HFFc6 (cell line): Measurements from ENCODE around the gene SLC35E2B. TPM values are rescaled to one million over a fixed set of nuclear protein-coding genes. Genes with fewer than 3 reads are reported as not detected.

Source experiments
- DNase-seq: peaks from one replicate; pipeline ENCODE4 v3.0.0-alpha.2; 2018
- H3K27ac Mint-ChIP-seq: 2 replicates; pipeline ENCODE4 v1.8.0; 2020; ENCODE audit warnings: mild to moderate bottlenecking, mixed read lengths
- H3K27me3 Mint-ChIP-seq: 2 replicates; pipeline ENCODE4 v1.8.0; 2021; ENCODE audit warnings: mild to moderate bottlenecking, moderate library complexity, mixed read lengths; ENCODE audit not compliant: insufficient read depth
- H3K36me3 Mint-ChIP-seq: 2 replicates; pipeline ENCODE4 v1.8.0; 2021; ENCODE audit warnings: low read depth, mixed read lengths
- H3K4me1 Mint-ChIP-seq: 2 replicates; pipeline ENCODE4 v1.8.0; 2020; ENCODE audit warnings: low read depth, mixed read lengths
- H3K4me3 Mint-ChIP-seq: 2 replicates; pipeline ENCODE4 v1.8.0; 2020; ENCODE audit warnings: mild to moderate bottlenecking, moderate library complexity, mixed read lengths
- H3K9me3 Mint-ChIP-seq: 2 replicates; pipeline ENCODE4 v1.8.0; 2020; ENCODE audit warnings: mild to moderate bottlenecking, mixed read lengths
- CTCF ChIP-seq: fragments of 200-600 bp; sonication (generic); IDR thresholded peaks from 2 replicates; pipeline ENCODE4 v1.5.0; 2021; ENCODE audit warnings: antibody characterized with exemption, mild to moderate bottlenecking
- total RNA-seq, 6 experiments: library from RNA; stranded (reverse); fragmentation: NEBNext Ultra II Directional; extraction: Animal tissue kit (Norgen Biotek cat#: 25700); gene quantifications; 2 replicates in 1 of 6; 3 replicates in 5 of 6; pipeline ENCODE4 v1.2.3, GENCODE V29; 2021

SLC35E2B gene
- total RNA-seq, 6 experiments from 2014 or later: 30.1 to 40.9 (median 33.4) TPM

DNA sequence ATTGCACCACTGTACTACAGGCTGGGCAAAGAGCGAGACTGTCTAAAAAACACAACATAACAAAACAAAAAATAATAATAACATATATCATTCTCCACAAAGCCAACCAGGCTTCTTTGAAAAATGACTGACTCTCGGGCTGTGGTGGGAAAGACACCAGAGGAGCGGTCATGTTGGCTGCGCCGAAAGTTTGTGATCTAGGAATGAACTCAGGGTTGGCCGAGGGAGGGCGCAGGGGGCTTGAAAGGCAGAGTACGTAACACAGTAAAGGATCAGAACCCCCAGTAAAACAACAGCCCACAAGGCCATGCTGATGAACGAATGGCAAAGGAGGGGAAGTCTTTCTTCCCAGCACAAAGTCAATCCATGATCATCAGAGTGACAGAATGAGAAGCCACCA, 4.7 kb downstream of the SLC35E2B start:
- TF ChIP-seq CTCF: no peak
- peaks cover 7% of the 10 kb centered on the region for H3K27me3 Mint-ChIP-seq
- H3K9me3 Mint-ChIP-seq: no peaks in the 10 kb centered on the region
- no peak overlapping the region for H3K4me3 Mint-ChIP-seq
- H3K4me1 Mint-ChIP-seq: peaks cover 25% of the 10 kb centered on the region
- H3K36me3 Mint-ChIP-seq: peaks cover 8% of the 10 kb centered on the region; the same call in 1 of the 2 replicates
- no peak for DNase-seq
- H3K27ac Mint-ChIP-seq: no peak overlapping the region; the same call in 1 of the 2 replicates

GRCh38 chr1:1684031-1684681, 8.4 kb downstream of the SLC35E2B start:
- peaks cover 8% of the 10 kb centered on the region; the same call in 1 of the 2 replicates for H3K36me3 Mint-ChIP-seq
- H3K4me3 Mint-ChIP-seq: no peak overlapping the region
- H3K27me3 Mint-ChIP-seq: peaks cover 7% of the 10 kb centered on the region
- no peak overlapping the region for H3K27ac Mint-ChIP-seq
- no peak for DNase-seq
- H3K4me1 Mint-ChIP-seq: peaks cover 25% of the 10 kb centered on the region
- no peak for TF ChIP-seq CTCF
- H3K9me3 Mint-ChIP-seq: no peaks in the 10 kb centered on the region

- no peak overlapping the region for H3K27ac Mint-ChIP-seq
- H3K4me3 Mint-ChIP-seq: no peak overlapping the region
- peaks cover 7% of the 10 kb centered on the region for H3K27me3 Mint-ChIP-seq
- H3K9me3 Mint-ChIP-seq: no peaks in the 10 kb centered on the region
- no peak for TF ChIP-seq CTCF
- H3K36me3 Mint-ChIP-seq: peaks cover 8% of the 10 kb centered on the region; the same call in 1 of the 2 replicates
- peaks cover 25% of the 10 kb centered on the region for H3K4me1 Mint-ChIP-seq
- no peak for DNase-seq
Observed at GRCh38 chr1:1683104-1683905, 9.3 kb downstream of the SLC35E2B start.

GRCh38 chr1:1680912-1681273, 11.7 kb downstream of the SLC35E2B start:
- no peaks in the 10 kb centered on the region for H3K9me3 Mint-ChIP-seq
- peaks cover 4% of the 10 kb centered on the region; the same call in 1 of the 2 replicates for H3K36me3 Mint-ChIP-seq
- no peak overlapping the region for H3K4me3 Mint-ChIP-seq
- H3K27ac Mint-ChIP-seq: no peak overlapping the region
- peaks cover 8% of the 10 kb centered on the region for H3K4me1 Mint-ChIP-seq
- TF ChIP-seq CTCF: no peak
- DNase-seq: no peak
- H3K27me3 Mint-ChIP-seq: peaks cover under 1% of the 10 kb centered on the region

- TF ChIP-seq CTCF: no peak
- no peak for DNase-seq
- H3K4me1 Mint-ChIP-seq: peaks cover 2% of the 10 kb centered on the region
- H3K36me3 Mint-ChIP-seq: peaks cover 1% of the 10 kb centered on the region; the same call in 1 of the 2 replicates
- no peaks in the 10 kb centered on the region for H3K9me3 Mint-ChIP-seq
- no peak overlapping the region for H3K4me3 Mint-ChIP-seq
- H3K27ac Mint-ChIP-seq: no peak overlapping the region
- no peaks in the 10 kb centered on the region; the same call in 1 of the 2 replicates for H3K27me3 Mint-ChIP-seq
Observed at GRCh38 chr1:1680031-1680911, 12.3 kb downstream of the SLC35E2B start.
